IMR-90 (cell line): ENCODE data around the gene SSNA1. TPM values are rescaled to one million over a fixed set of nuclear protein-coding genes. Genes with fewer than 3 reads are reported as not detected.

ENCODE experiments used
- ATAC-seq: fragments of 200-7000 bp; cut with Tn5 transposase; 2 replicates; pipeline ENCODE4 v1.9.1; 2020; ENCODE audit warnings: low read depth, mild to moderate bottlenecking, moderate library complexity
- BruUV-seq: library from RNA; stranded (reverse); fragments of 400-500 nt; replicated peaks from 2 replicates; lab custom pipeline; 2021; lab: Mats Ljungman, UMichigan
- CTCF ChIA-PET: fragments of 300-600 bp; formaldehyde crosslinking; extraction: SDS; loops from one replicate; lab custom pipeline; 2021; ENCODE audit warnings: antibody characterized with exemption; lab: Yijun Ruan, JAX
- POLR2A ChIA-PET: fragments of 300-600 bp; sonication (Branson Sonifier 250); formaldehyde crosslinking; loops from one replicate; lab custom pipeline; 2022; ENCODE audit warnings: antibody characterized with exemption; ENCODE audit not compliant: unreplicated experiment; lab: Charles Lee
- DNase-seq: peaks from one replicate; pipeline ENCODE4 v3.0.0; 2013
- H2AFZ ChIP-seq: replicated peaks from 2 replicates; pipeline ENCODE3; 2013; ENCODE audit warnings: low read length, mild to moderate bottlenecking; ENCODE audit not compliant: poor library complexity
- H2AK5ac ChIP-seq: 2 replicates; pipeline ENCODE4 v1.6.1; 2013; ENCODE audit warnings: low read depth, low read length, inconsistent platforms
- H2AK9ac ChIP-seq: replicated peaks from 2 replicates; pipeline ENCODE3; 2013; ENCODE audit warnings: mild to moderate bottlenecking, low read depth, low read length, moderate library complexity; ENCODE audit not compliant: poor library complexity
- H2BK120ac ChIP-seq: 2 replicates; pipeline ENCODE4 v1.6.1; 2013; ENCODE audit warnings: low read depth, low read length, inconsistent platforms
- H2BK15ac ChIP-seq: 3 replicates; pipeline ENCODE4 v1.6.1; 2013; ENCODE audit warnings: low read depth, low read length, inconsistent platforms
- H2BK20ac ChIP-seq: 2 replicates; pipeline ENCODE4 v1.6.1; 2013; ENCODE audit warnings: low read depth, mild to moderate bottlenecking, inconsistent platforms, low read length, moderate library complexity
- H2BK5ac ChIP-seq: 2 replicates; pipeline ENCODE4 v1.6.1; 2013; ENCODE audit warnings: mild to moderate bottlenecking, low read depth, low read length, inconsistent platforms; ENCODE audit not compliant: poor library complexity, severe bottlenecking
- H3K14ac ChIP-seq: replicated peaks from 2 replicates; pipeline ENCODE4 v1.6.1; 2013; ENCODE audit warnings: low read depth, low read length, inconsistent platforms
- H3K18ac ChIP-seq: 2 replicates; pipeline ENCODE4 v1.6.1; 2013; ENCODE audit warnings: low read depth, low read length, control low read depth
- H3K23ac ChIP-seq: 2 replicates; pipeline ENCODE4 v1.6.1; 2013; ENCODE audit warnings: low read depth, low read length, inconsistent platforms
- H3K27ac ChIP-seq: 2 replicates; pipeline ENCODE4 v1.5.1; 2013; ENCODE audit warnings: mild to moderate bottlenecking, control low read depth, low read length; ENCODE audit not compliant: insufficient read depth
- H3K27me3 ChIP-seq: 2 replicates; pipeline ENCODE4 v1.6.1; 2013; ENCODE audit warnings: low read length; ENCODE audit not compliant: control insufficient read depth, insufficient read depth
- H3K36me3 ChIP-seq: 2 replicates; pipeline ENCODE4 v1.6.1; 2013; ENCODE audit warnings: low read length, mixed read lengths; ENCODE audit not compliant: control insufficient read depth, insufficient read depth
- H3K4ac ChIP-seq: 2 replicates; pipeline ENCODE4 v1.6.1; 2013; ENCODE audit warnings: low read depth, low read length, inconsistent platforms
- H3K4me1 ChIP-seq: 2 replicates; pipeline ENCODE4 v1.6.1; 2013; ENCODE audit warnings: low read length, mixed read lengths; ENCODE audit not compliant: control insufficient read depth, insufficient read depth
- H3K4me2 ChIP-seq: 2 replicates; pipeline ENCODE4 v1.6.1; 2013; ENCODE audit warnings: low read depth, mild to moderate bottlenecking, control low read depth, low read length, moderate library complexity
- H3K4me3 ChIP-seq: 2 replicates; pipeline ENCODE4 v1.5.1; 2013; ENCODE audit warnings: low read depth, mild to moderate bottlenecking, control low read depth, low read length, moderate library complexity; ENCODE audit not compliant: insufficient read depth
- H3K56ac ChIP-seq: 2 replicates; pipeline ENCODE4 v1.6.1; 2013; ENCODE audit warnings: low read length, inconsistent platforms; ENCODE audit not compliant: insufficient read depth; ENCODE audit errors: extremely low read depth
- H3K79me1 ChIP-seq, 2 experiments: 2 replicates each; pipeline ENCODE4 v1.6.1; 2013; ENCODE audit warnings: low read length in 2 of 2, inconsistent platforms in 1 of 2, low read depth in 1 of 2
- H3K9ac ChIP-seq: 2 replicates; pipeline ENCODE4 v1.6.1; 2013; ENCODE audit warnings: low read depth, low read length, control low read depth
- H3K9me1 ChIP-seq: 2 replicates; pipeline ENCODE4 v1.6.1; 2013; ENCODE audit warnings: low read length, inconsistent platforms; ENCODE audit not compliant: insufficient read depth
- H3K9me3 ChIP-seq: 2 replicates; pipeline ENCODE4 v1.6.1; 2013; ENCODE audit warnings: low read length; ENCODE audit not compliant: control insufficient read depth, insufficient read depth
- H4K20me1 ChIP-seq: 2 replicates; pipeline ENCODE4 v1.6.1; 2013; ENCODE audit warnings: low read length, inconsistent platforms; ENCODE audit not compliant: insufficient read depth
- H4K5ac ChIP-seq: 2 replicates; pipeline ENCODE4 v1.6.1; 2013; ENCODE audit warnings: mild to moderate bottlenecking, low read depth, low read length, control low read depth
- H4K8ac ChIP-seq, 2 experiments: 2 replicates each; pipeline ENCODE4 v1.6.1; 2013; ENCODE audit warnings: low read depth in 2 of 2, low read length in 2 of 2, control low read depth in 1 of 2, inconsistent platforms in 1 of 2
- H4K91ac ChIP-seq: 2 replicates; pipeline ENCODE4 v1.6.1; 2013; ENCODE audit warnings: low read depth, low read length, inconsistent platforms; ENCODE audit not compliant: insufficient read depth
- CEBPB ChIP-seq: IDR thresholded peaks from 2 replicates; pipeline ENCODE4 v1.6.1; 2012; ENCODE audit warnings: low read depth, low read length, improper control_type of control experiment
- POLR2A ChIP-seq: IDR thresholded peaks from 2 replicates; pipeline ENCODE4 v1.6.1; 2012; ENCODE audit warnings: mild to moderate bottlenecking, low read depth, low read length
- RCOR1 ChIP-seq: IDR thresholded peaks from 2 replicates; pipeline ENCODE4 v1.6.1; 2012; ENCODE audit warnings: mild to moderate bottlenecking, low read length, improper control_type of control experiment; ENCODE audit not compliant: insufficient replicate concordance
- WGBS, 2 experiments: methylation state at CpG; one replicate each; pipeline versions ENCODE4 v1.1.5 to v1.1.7; 2013; ENCODE audit warnings: missing lambda C conversion rate in 2 of 2; ENCODE audit not compliant: insufficient read length in 1 of 2; ENCODE audit errors: extremely low coverage in 2 of 2; 5-methylcytosine and 5-hydroxymethylcytosine counted together
- dilution Hi-C: fragments of 300-500 bp; cut with HindIII; formaldehyde crosslinking; loops from one replicate; pipeline ENCODE4 v1.14.3; 2018; ENCODE audit warnings: low sequenced_read_pairs; ENCODE audit not compliant: unreplicated experiment
- in situ Hi-C: fragments of 300-500 bp; cut with MboI; formaldehyde crosslinking; loops from 3 replicates; pipeline ENCODE4 v1.14.3; 2019; ENCODE audit warnings: low sequenced_read_pairs, inconsistent platforms, mixed read lengths
- intact Hi-C: fragments of 100-400 bp; cut with micrococcal nuclease; formaldehyde crosslinking; loops from 2 replicates; pipeline ENCODE4 v1.10.0; 2022
- polyA plus RNA-seq, 3 experiments: library from polyadenylated mRNA; depleted of rRNA; stranded (reverse); fragments of >200 nt; gene quantifications; 2 replicates each; pipeline ENCODE4 v1.2.3, GENCODE V29; 2012; ENCODE audit warnings: low replicate concordance in 1 of 3
- total RNA-seq: library from RNA; depleted of rRNA; stranded (reverse); fragments of >200 nt; gene quantifications from 2 replicates; pipeline ENCODE4 v1.2.3, GENCODE V29; 2012

The SSNA1 gene
- total and polyA plus RNA-seq, 2 of the 4 experiments (the other 2 are of a cell fraction), result 55.7 to 86.7 TPM

DNA sequence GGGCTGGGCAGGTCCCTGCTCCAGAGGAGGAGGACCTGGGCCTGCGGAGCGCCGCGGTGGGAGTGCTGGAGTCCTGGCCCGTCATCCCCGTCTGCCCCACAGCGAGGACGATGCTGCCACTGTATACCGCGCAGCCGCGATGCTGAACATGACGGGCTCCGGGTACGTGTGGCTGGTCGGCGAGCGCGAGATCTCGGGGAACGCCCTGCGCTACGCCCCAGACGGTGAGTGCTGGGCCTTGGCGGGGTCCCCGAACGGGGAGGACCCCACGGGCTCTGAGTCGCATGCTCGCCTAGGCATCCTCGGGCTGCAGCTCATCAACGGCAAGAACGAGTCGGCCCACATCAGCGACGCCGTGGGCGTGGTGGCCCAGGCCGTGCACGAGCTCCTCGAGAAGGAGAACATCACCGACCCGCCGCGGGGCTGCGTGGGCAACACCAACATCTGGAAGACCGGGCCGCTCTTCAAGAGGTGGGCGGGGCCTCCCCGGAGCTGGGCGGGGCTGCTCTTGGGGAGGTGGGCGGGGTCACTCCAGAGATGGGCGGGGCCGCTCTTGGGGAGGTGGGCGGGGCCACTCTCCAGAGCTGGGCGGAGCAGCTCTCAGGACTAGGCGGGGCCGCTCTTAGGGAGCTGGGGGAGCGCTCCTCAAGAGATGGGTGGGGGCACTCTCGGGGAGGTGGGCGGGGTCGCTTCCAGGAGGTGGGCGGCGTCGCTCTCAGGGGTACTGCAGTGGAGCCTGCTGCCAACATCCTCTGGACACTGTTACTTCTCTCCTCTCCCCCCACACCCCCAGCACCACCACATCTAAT lies 31.7 kb upstream of the SSNA1 start:
- Histone ChIP-seq H3K9me3 (no peaks in the 10 kb centered on the region), H2BK20ac (no peak overlapping the region), H4K20me1 (0 out of 2 replicates have a peak, but pooled peaks cover 5% of the 10 kb centered on the region), H3K27ac (no peak overlapping the region), H4K91ac (no peak overlapping the region), H4K5ac (no peak overlapping the region), H3K4me3 (peak overlapping the region; percentile 51), H3K4me2 (peak overlapping the region; percentile 94), H3K56ac (no peak overlapping the region), H2AFZ (peak overlapping the region; percentile 95), H3K23ac (no peak overlapping the region), H3K18ac (no peak overlapping the region), H4K8ac (no peak overlapping the region), H2BK120ac (no peak overlapping the region), H3K4me1 (peaks cover 2% of the 10 kb centered on the region; the same call in 1 of the 2 replicates), H3K27me3 (peaks cover 49% of the 10 kb centered on the region), H3K36me3 (no peaks in the 10 kb centered on the region), H2BK5ac (no peak overlapping the region), H3K14ac (no peak overlapping the region), H2AK9ac (peak overlapping the region; percentile 88), H2BK15ac (no peak overlapping the region), H3K9ac (no peak overlapping the region), H3K9me1 (peaks cover 8% of the 10 kb centered on the region), H3K4ac (no peak overlapping the region), H3K79me1 (no peaks in the 10 kb centered on the region), H2AK5ac (no peak overlapping the region)
- dilution Hi-C loops (no loop called here), intact Hi-C loops (no loop called here), in situ Hi-C loops (no loop called here)
- no peak for TF ChIP-seq RCOR1
- no peak for TF ChIP-seq CEBPB
- TF ChIP-seq POLR2A, result no peak
- ATAC-seq, result peak; percentile 94
- DNase-seq, result peak; percentile 21
- POLR2A ChIA-PET, result no interaction called here
- no TSS peak for BruUV-seq
- CTCF ChIA-PET, result no interaction called here
- WGBS, 2 experiments, result 9% methylated on average over 26 of the region's 65 CpGs; no CpG with 5 or more reads in 1 of the 2 experiments
